Smooth muscle cell (in vitro differentiated cells): Measurements from ENCODE around the gene MYL12A. TPM values are rescaled to one million over a fixed set of nuclear protein-coding genes. Genes with fewer than 3 reads are reported as not detected.
A peak's percentile ranks its signal among the peaks of the same experiment; 100 is the strongest.
"Not testable (repeated sequence)": the region's sequence is repeated elsewhere in the genome, so short reads cannot be mapped to it uniquely, and the experiment has no call there.

ENCODE experiments used
- DNase-seq: peaks from one replicate; lab custom pipeline; 2025; ENCODE audit not compliant: unreplicated experiment; lab: John Stamatoyannopoulos, UW
- H2AFZ ChIP-seq: fragments of 200-600 bp; sonication (generic); 2 replicates; pipeline ENCODE4 v1.6.0; 2016; ENCODE audit warnings: antibody characterized with exemption, low read depth, mild to moderate bottlenecking
- H3F3A ChIP-seq: fragments of 200-600 bp; sonication (generic); 2 replicates; pipeline ENCODE4 v1.6.0; 2017; ENCODE audit warnings: antibody characterized with exemption, low read depth
- H3K27ac ChIP-seq: fragments of 200-600 bp; sonication (generic); 2 replicates; pipeline ENCODE4 v1.5.1; 2016; ENCODE audit warnings: low read depth, mild to moderate bottlenecking
- H3K27me3 ChIP-seq: fragments of 200-600 bp; sonication (generic); 2 replicates; pipeline ENCODE4 v1.6.1; 2016; ENCODE audit warnings: low read depth, mild to moderate bottlenecking
- H3K36me3 ChIP-seq: fragments of 200-600 bp; sonication (generic); 2 replicates; pipeline ENCODE4 v1.5.1; 2016; ENCODE audit warnings: low read depth
- H3K4me1 ChIP-seq: fragments of 200-600 bp; sonication (generic); 2 replicates; pipeline ENCODE4 v1.5.1; 2016; ENCODE audit warnings: low read depth
- H3K4me2 ChIP-seq: fragments of 200-600 bp; sonication (generic); 2 replicates; pipeline ENCODE4 v1.6.0; 2016; ENCODE audit warnings: mild to moderate bottlenecking
- H3K4me3 ChIP-seq: fragments of 200-600 bp; sonication (generic); 2 replicates; pipeline ENCODE4 v1.5.1; 2016; ENCODE audit warnings: mild to moderate bottlenecking
- H3K79me2 ChIP-seq: fragments of 200-600 bp; sonication (generic); 2 replicates; pipeline ENCODE4 v1.6.0; 2016; ENCODE audit warnings: low read depth, mild to moderate bottlenecking
- H3K9ac ChIP-seq: fragments of 200-600 bp; sonication (generic); 2 replicates; pipeline ENCODE4 v1.6.0; 2016; ENCODE audit warnings: low read depth
- H3K9me3 ChIP-seq: fragments of 200-600 bp; sonication (generic); replicated peaks from 2 replicates; pipeline ENCODE4 v1.5.1; 2016; ENCODE audit warnings: low read depth
- H4K20me1 ChIP-seq: fragments of 200-600 bp; sonication (generic); 2 replicates; pipeline ENCODE4 v1.6.0; 2016; ENCODE audit warnings: low read depth
- CTCF ChIP-seq: fragments of 200-600 bp; sonication (generic); IDR thresholded peaks from 2 replicates; pipeline ENCODE4 v1.5.1; 2017; ENCODE audit warnings: borderline replicate concordance, mild to moderate bottlenecking, antibody characterized with exemption; ENCODE audit not compliant: insufficient read depth, poor library complexity, severe bottlenecking
- WGBS: methylation state at CpG from one replicate; pipeline ENCODE4 v1.1.7; 2016; ENCODE audit warnings: low lambda C conversion rate; 5-methylcytosine and 5-hydroxymethylcytosine counted together
- polyA plus RNA-seq: library from polyadenylated mRNA; unstranded; fragments of >200 nt; fragmentation: Nextera tagmentation; extraction: Ambion mirVana; gene quantifications from 2 replicates; pipeline ENCODE4 v1.2.1, GENCODE V29; 2016
- total RNA-seq: library from RNA; depleted of rRNA; stranded (reverse); fragments of >200 nt; gene quantifications from 2 replicates; pipeline ENCODE4 v1.2.3, GENCODE V29; 2014

The MYL12A gene
- total RNA-seq (777 and 802 TPM in 2 replicates), polyA plus RNA-seq (915 and 953 TPM in 2 replicates)

- Histone ChIP-seq H3K4me1 (peaks cover 35% of the 10 kb centered on the region), H3K9me3 (no peaks in the 10 kb centered on the region), H3K27me3 (no peaks in the 10 kb centered on the region), H3K36me3 (no peaks in the 10 kb centered on the region), H3F3A (peaks cover 8% of the 10 kb centered on the region), H4K20me1 (peaks cover 41% of the 10 kb centered on the region), H3K27ac (peak within 1 kb of the TSS; percentile 96), H3K9ac (peak within 1 kb of the TSS; percentile 94), H2AFZ (peak within 1 kb of the TSS; percentile 64), H3K4me3 (peak within 1 kb of the TSS; percentile 90), H3K79me2 (peaks cover 48% of the 10 kb centered on the region), H3K4me2 (peak within 1 kb of the TSS; percentile 89)
- no peak for TF ChIP-seq CTCF
- DNase-seq, result peak; percentile 79
- under 1% methylated on average over 63 of the region's 65 CpGs for WGBS
These were observed at the start of gene MYL12A for GRCh38 chr18:3247240-3248061. Gene MYL12A, plus strand, starts transcription at chr18:3247801. Its CDS starts 5,447 bp downstream, at chr18:3253248.

GRCh38 chr18:3198260-3198860 lies 49.2 kb upstream of the MYL12A start:
- H2AFZ ChIP-seq, H3K36me3 ChIP-seq, H3K27me3 ChIP-seq, H3K4me3 ChIP-seq, DNase-seq, H3K4me2 ChIP-seq, H3K9ac ChIP-seq, H3K4me1 ChIP-seq, H3K27ac ChIP-seq, H3K9me3 ChIP-seq, H3F3A ChIP-seq, H3K79me2 ChIP-seq, H4K20me1 ChIP-seq: not testable (repeated sequence)
- WGBS, result 93% methylated on average over 11 of the region's 11 CpGs

- no peaks in the 10 kb centered on the region for H3K4me1 ChIP-seq
- no peak overlapping the region for H3K4me2 ChIP-seq
- peaks cover 10% of the 10 kb centered on the region for H3K36me3 ChIP-seq
- H3K79me2 ChIP-seq, result no peaks in the 10 kb centered on the region
- no peak overlapping the region for H3K9ac ChIP-seq
- 93% methylated on average over 2 of the region's 2 CpGs for WGBS
- no peak for TF ChIP-seq CTCF
- DNase-seq, result no peak
- H3K27me3 ChIP-seq, result no peaks in the 10 kb centered on the region
- H4K20me1 ChIP-seq, result no peaks in the 10 kb centered on the region
- H3F3A ChIP-seq, result no peaks in the 10 kb centered on the region
- no peaks in the 10 kb centered on the region for H3K9me3 ChIP-seq
- no peak overlapping the region for H3K4me3 ChIP-seq
- no peak overlapping the region for H2AFZ ChIP-seq
- no peak overlapping the region for H3K27ac ChIP-seq
These were observed 47.5 kb upstream of the MYL12A start for GRCh38 chr18:3199942-3200645.

- no peak overlapping the region for H3K4me2 ChIP-seq
- H3K4me3 ChIP-seq, result no peak overlapping the region
- no peak overlapping the region for H2AFZ ChIP-seq
- no peak for TF ChIP-seq CTCF
- H3K36me3 ChIP-seq, result peaks cover 10% of the 10 kb centered on the region
- no peaks in the 10 kb centered on the region for H3K79me2 ChIP-seq
- H3K27me3 ChIP-seq, result no peaks in the 10 kb centered on the region
- no peak overlapping the region for H3K27ac ChIP-seq
- H3K9ac ChIP-seq, result no peak overlapping the region
- no peaks in the 10 kb centered on the region for H4K20me1 ChIP-seq
- no peaks in the 10 kb centered on the region for H3K4me1 ChIP-seq
- DNase-seq, result no peak
- H3K9me3 ChIP-seq, result no peaks in the 10 kb centered on the region
- no peaks in the 10 kb centered on the region for H3F3A ChIP-seq
These were observed 42.4 kb upstream of the MYL12A start for GRCh38 chr18:3205239-3205638.
